Esophagus muscularis mucosa (tissue), 4 donors: Measurements from ENCODE around the gene ZFP36L1. TPM values are rescaled to one million over a fixed set of nuclear protein-coding genes. Genes with fewer than 3 reads are reported as not detected.

ENCODE experiments used
- DNase-seq: peaks from one replicate; pipeline ENCODE4 v3.0.0-alpha.2; 2017; ENCODE audit errors: extremely low spot score
- H3K27ac ChIP-seq, 4 donors: fragments of 200-600 bp; sonication (generic); replicated peaks in 1 of 4; 1 replicate in 3 of 4; 2 replicates in 1 of 4; pipeline ENCODE4 v1.5.1; 2016 to 2019; ENCODE audit warnings: mild to moderate bottlenecking in 1 of 4
- H3K27me3 ChIP-seq, 4 donors: fragments of 200-600 bp; sonication (generic); one replicate each; pipeline versions ENCODE4 v1.5.1 to v1.6.0; 2016 to 2019
- H3K36me3 ChIP-seq, 4 donors: fragments of 200-600 bp; sonication (generic); one replicate each; pipeline ENCODE4 v1.5.1; 2016 to 2019
- H3K4me1 ChIP-seq, 4 donors: fragments of 200-600 bp; sonication (generic); one replicate each; pipeline ENCODE4 v1.5.1; 2016 to 2019
- H3K4me3 ChIP-seq, 4 donors: fragments of 200-600 bp; sonication (generic); 1 replicate in 2 of 4; 2 replicates in 2 of 4; pipeline ENCODE4 v1.5.1; 2016 to 2019; ENCODE audit warnings: mild to moderate bottlenecking in 4 of 4, moderate library complexity in 1 of 4
- H3K9me3 ChIP-seq, 4 donors: fragments of 200-600 bp; sonication (generic); 1 replicate in 3 of 4; 2 replicates in 1 of 4; pipeline ENCODE4 v1.5.1; 2016 to 2019
- CTCF ChIP-seq, 3 experiments: fragments of 200-600 bp in 2 of 3; fragments of 450-650 bp in 1 of 3; sonication (generic) in 2 of 3; IDR thresholded peaks; one replicate each; pipeline ENCODE4 v1.5.1; 2017 to 2019; ENCODE audit warnings: antibody characterized with exemption in 3 of 3, mild to moderate bottlenecking in 2 of 3, moderate library complexity in 1 of 3
- EP300 ChIP-seq: sonication (generic); formaldehyde crosslinking; IDR thresholded peaks from one replicate; pipeline ENCODE4 v1.6.1; 2017; ENCODE audit warnings: antibody characterized with exemption
- POLR2A ChIP-seq: fragments of 450-650 bp; IDR thresholded peaks from one replicate; pipeline ENCODE4 v1.6.1; 2017; ENCODE audit warnings: antibody characterized with exemption, moderate library complexity, mild to moderate bottlenecking, low read depth
- POLR2AphosphoS5 ChIP-seq, 2 donors: sonication (generic); formaldehyde crosslinking; IDR thresholded peaks; one replicate each; pipeline ENCODE4 v1.6.1; 2017; ENCODE audit warnings: antibody characterized with exemption in 2 of 2
- WGBS: methylation state at CpG from one replicate; pipeline ENCODE4 v1.1.5; 2018; 5-methylcytosine and 5-hydroxymethylcytosine counted together
- intact Hi-C: fragments of 100-400 bp; cut with DNase I; formaldehyde crosslinking; loops from one replicate; pipeline ENCODE4 v1.15.1; 2023
- total RNA-seq, 4 donors: library from RNA; depleted of rRNA; stranded (reverse); fragments of >200 nt; gene quantifications; one replicate each; pipeline versions ENCODE4 v1.1.0 to v1.2.1, GENCODE V29; 2016

ZFP36L1 gene
- total RNA-seq, 4 donors from 2014 or later = 191 to 704 (median 444) TPM

GRCh38 chr14:68792678-68792978 lies 239 bp downstream of the ZFP36L1 start:
- Histone ChIP-seq H3K36me3 (peaks cover 9 to 42% (median 27%) of the 10 kb centered on the region in 4 donors), H3K27ac (peak overlapping the region; percentile 99 to 100 (median 100)), H3K4me1 (peaks cover 16 to 44% (median 34%) of the 10 kb centered on the region in 4 donors), H3K9me3 (no peaks in the 10 kb centered on the region), H3K4me3 (peak overlapping the region; percentile 83 to 95 (median 87)), H3K27me3 (peaks cover 0 to 4% (median 0%) of the 10 kb centered on the region in 4 donors)
- intact Hi-C loops = loop anchor here (5.0 kb wide), 1 partner anchor 245 kb away; no protein-coding TSS in a partner anchor
- WGBS = 0% methylated on average over 13 of the region's 13 CpGs
- TF ChIP-seq CTCF (IDR thresholded peaks at IDR 0.05) (no peak), EP300 (no peak), POLR2AphosphoS5 (IDR thresholded peaks at IDR 0.05) (no peak), POLR2A (no peak)
- DNase-seq = no peak

DNA sequence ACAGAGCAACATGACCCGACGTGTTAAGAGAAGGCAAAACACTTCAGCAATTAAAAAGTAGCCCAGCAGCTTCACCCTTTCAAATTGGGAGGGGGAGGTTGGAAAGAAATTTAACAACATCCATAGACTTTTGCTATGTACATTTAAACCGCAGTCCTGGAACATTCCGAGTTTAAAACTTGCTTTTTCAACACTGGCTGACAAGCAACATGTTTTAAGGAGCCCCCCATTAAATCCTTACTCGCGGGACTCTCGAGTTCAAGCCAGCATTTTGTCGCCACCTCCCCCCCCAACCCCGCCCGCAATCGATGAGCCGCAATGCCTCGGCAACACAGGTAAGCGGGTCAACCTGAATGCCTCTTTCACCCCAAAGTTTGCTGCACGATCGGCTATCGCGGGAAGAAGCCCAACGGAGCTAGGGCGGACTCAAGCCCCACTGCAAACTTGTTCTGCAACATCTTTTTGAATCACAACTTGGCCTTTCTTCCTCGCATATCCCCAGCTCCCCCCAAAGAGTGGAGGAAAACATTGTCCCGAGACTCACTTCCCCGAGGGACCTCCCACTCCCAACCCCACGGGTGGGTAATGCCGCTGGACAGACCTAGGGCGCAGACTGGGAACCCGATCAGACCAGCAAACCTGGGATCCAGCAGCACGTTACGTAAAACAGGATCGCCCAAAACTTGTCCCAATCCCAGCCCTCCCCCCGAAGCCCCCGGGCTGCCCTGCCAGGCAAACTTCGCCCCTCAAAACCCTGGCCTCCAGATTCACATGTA lies 777 bp downstream of the ZFP36L1 start:
- no peak for TF ChIP-seq EP300
- TF ChIP-seq POLR2A = no peak
- no peak for TF ChIP-seq POLR2AphosphoS5 (IDR thresholded peaks at IDR 0.05)
- TF ChIP-seq CTCF (IDR thresholded peaks at IDR 0.05) = no peak
- Histone ChIP-seq H3K36me3 (peaks cover 9 to 48% (median 31%) of the 10 kb centered on the region in 4 donors), H3K27me3 (peaks cover 0 to 4% (median 0%) of the 10 kb centered on the region in 4 donors), H3K9me3 (no peaks in the 10 kb centered on the region), H3K4me3 (peak overlapping the region; percentile 83 to 95 (median 87)), H3K27ac (peak overlapping the region; percentile 99 to 100 (median 100)), H3K4me1 (peaks cover 19 to 44% (median 35%) of the 10 kb centered on the region in 4 donors)
- DNase-seq = peak; percentile 92
- intact Hi-C loops = loop anchor here (2.0 to 5.0 kb wide), 2 partner anchors 245 to 543 kb away; no protein-coding TSS in a partner anchor
- WGBS = 6% methylated on average over 31 of the region's 33 CpGs

GRCh38 chr14:68791078-68791901 lies 1.6 kb downstream of the ZFP36L1 start:
- peak overlapping the region; percentile 99 to 100 (median 100) for H3K27ac ChIP-seq
- H3K9me3 ChIP-seq = no peaks in the 10 kb centered on the region
- peak overlapping the region; percentile 83 to 95 (median 87) for H3K4me3 ChIP-seq
- TF ChIP-seq CTCF (IDR thresholded peaks at IDR 0.05) (no peak), EP300 (no peak), POLR2AphosphoS5 (IDR thresholded peaks at IDR 0.05) (no peak), POLR2A (no peak)
- peaks cover 9 to 52% (median 35%) of the 10 kb centered on the region in 4 donors for H3K36me3 ChIP-seq
- DNase-seq = peak; percentile 90
- WGBS = 1% methylated on average over 15 of the region's 15 CpGs
- intact Hi-C loops = loop anchor here (2.0 to 5.0 kb wide), 2 partner anchors 244 to 542 kb away; no protein-coding TSS in a partner anchor
- H3K4me1 ChIP-seq = peaks cover 16 to 44% (median 33%) of the 10 kb centered on the region in 4 donors
- H3K27me3 ChIP-seq = peaks cover 0 to 4% (median 0%) of the 10 kb centered on the region in 4 donors

GRCh38 chr14:68790644-68791077 lies 2.2 kb downstream of the ZFP36L1 start:
- peak; percentile 91 for DNase-seq
- Histone ChIP-seq H3K9me3 (no peaks in the 10 kb centered on the region), H3K27ac (peak overlapping the region; percentile 99 to 100 (median 100)), H3K27me3 (peaks cover 0 to 4% (median 0%) of the 10 kb centered on the region in 4 donors), H3K4me3 (peak overlapping the region; percentile 83 to 95 (median 87)), H3K4me1 (peaks cover 15 to 44% (median 35%) of the 10 kb centered on the region in 4 donors), H3K36me3 (peaks cover 9 to 52% (median 35%) of the 10 kb centered on the region in 4 donors)
- intact Hi-C loops = loop anchor here (2.0 to 5.0 kb wide), 2 partner anchors 243 to 542 kb away; no protein-coding TSS in a partner anchor
- WGBS = 10% methylated on average over 8 of the region's 8 CpGs
- TF ChIP-seq CTCF (IDR thresholded peaks at IDR 0.05) (no peak), POLR2AphosphoS5 (IDR thresholded peaks at IDR 0.05) (no peak), POLR2A (no peak), EP300 (no peak)
